T47D (cell line): ENCODE results near the gene MTHFSD.

Source experiments
- DNase-seq, 2 experiments: peaks; one replicate each; pipeline versions ENCODE4 v3.0.0 to v3.0.0-alpha.2; 2011 to 2012; ENCODE audit warnings: low read depth in 1 of 2, low spot score in 1 of 2
- JUND ChIP-seq: IDR thresholded peaks from 2 replicates; pipeline ENCODE4 v1.6.1; 2012; ENCODE audit warnings: low read depth
- in situ Hi-C: cut with HindIII; loops from 2 replicates; pipeline ENCODE4 v1.10.0; 2016; ENCODE audit warnings: low sequenced_read_pairs, low pct_unique_long_range_greater_than_20kb

Gene MTHFSD

DNA sequence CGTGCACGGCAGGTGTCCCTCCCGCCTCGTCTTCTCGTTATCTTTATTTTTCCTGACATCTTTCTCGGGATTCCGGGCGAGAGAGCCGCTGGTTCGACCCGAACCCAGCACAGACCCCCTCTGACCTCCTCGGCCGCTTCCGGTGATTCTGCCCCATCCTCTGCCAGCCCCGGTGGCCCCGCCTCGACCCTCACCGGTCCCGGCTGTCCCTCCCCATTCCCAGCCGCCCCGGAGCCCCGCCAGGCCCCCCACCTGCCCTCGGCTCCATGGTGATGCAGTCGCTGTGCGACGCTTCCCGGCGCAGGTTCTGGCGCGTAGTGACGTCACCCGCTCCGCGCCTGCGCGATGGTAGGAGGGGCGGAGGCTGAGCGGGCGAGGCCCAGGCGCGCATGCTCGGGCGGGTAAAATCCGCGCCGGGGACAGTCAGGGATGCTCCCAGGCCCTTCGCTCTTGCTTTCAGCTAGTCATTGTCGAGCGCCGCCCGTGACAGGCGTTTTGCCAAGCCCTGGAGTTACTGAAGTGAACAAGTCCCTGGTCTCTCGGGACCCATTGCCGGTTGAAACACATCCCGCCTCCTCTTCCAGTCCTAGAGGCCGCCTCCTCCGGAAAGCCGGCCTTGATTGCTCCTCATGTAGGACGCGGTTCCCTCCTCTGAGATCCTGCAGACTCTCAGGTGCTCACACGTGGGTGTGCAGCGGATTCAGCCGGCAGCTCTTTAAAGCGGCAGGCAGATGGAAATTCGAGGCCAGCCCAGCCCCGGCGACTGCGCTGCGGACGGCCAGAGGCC lies at the start of gene MTHFSD:
Gene MTHFSD, minus strand, starts transcription at position 319 of the 787 bp plus-strand sequence. Its CDS starts 51 bp downstream, at position 268.
- in situ Hi-C loops, result no loop called here
- TF ChIP-seq JUND, result no peak
- DNase-seq, result peak; percentile 96 to 98

DNA sequence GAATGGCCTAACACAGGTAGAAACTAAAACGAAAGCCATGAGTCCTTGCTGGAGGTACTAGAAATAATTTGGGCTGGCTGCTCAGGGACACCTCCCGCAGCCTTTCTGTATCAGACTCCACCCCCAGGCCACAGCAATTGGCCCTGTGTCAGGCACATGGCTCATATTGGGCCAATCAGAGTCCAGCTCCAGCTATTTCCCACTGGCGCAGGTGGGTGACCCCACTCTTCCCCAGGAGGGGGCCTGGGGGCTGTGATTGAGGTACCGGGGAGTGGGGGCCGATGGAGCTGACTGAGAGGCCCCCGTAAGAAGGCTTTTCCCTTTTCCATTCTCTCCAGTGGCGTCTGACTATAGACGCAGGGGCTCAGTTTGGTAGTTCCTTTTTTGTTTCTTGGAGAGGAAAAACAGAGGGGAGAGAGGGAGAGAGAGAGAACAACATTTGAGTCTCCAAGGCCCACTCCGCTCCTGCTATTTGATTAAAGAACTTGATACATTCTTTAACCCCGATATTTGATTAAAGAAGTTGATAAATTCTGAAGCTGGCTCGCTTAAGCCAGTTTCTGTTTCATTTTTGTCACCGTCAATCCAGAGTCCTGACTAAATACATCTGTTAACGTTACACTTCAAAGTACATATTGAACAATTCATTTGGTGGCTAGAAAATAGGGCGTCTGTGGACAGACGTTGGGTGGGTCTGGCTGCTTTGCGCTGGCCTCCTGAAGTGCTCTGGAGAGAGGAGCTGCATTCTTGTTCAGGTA lies 49.6 kb upstream of the MTHFSD start:
- peak; percentile 66 to 79 for DNase-seq
- in situ Hi-C loops, result no loop called here
- TF ChIP-seq JUND, result no peak

DNA sequence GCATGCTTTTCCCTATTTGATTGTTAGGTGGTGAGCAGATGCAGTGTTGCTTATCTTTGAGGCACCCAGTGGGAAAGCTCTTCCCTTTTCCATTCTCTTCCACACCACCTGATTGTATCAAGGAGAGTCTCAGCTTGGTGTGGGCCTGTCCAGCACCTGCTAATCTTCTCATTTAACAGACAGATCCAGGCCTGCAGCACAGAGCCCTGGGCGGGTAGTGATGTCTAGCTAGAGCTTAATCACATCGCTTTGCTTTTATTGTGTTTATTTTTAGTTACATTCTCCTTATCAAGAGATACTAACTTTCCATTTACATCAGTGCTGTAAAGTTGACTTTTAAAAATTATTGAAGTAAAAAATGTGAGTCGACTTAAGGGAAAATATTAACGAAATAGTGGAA lies 47.5 kb upstream of the MTHFSD start:
- no peak for TF ChIP-seq JUND
- no peak for DNase-seq
- in situ Hi-C loops, result no loop called here

GRCh38 chr16:86601356-86601755 lies 46.3 kb upstream of the MTHFSD start:
- TF ChIP-seq JUND, result no peak
- in situ Hi-C loops, result no loop called here
- DNase-seq, result no peak

DNA sequence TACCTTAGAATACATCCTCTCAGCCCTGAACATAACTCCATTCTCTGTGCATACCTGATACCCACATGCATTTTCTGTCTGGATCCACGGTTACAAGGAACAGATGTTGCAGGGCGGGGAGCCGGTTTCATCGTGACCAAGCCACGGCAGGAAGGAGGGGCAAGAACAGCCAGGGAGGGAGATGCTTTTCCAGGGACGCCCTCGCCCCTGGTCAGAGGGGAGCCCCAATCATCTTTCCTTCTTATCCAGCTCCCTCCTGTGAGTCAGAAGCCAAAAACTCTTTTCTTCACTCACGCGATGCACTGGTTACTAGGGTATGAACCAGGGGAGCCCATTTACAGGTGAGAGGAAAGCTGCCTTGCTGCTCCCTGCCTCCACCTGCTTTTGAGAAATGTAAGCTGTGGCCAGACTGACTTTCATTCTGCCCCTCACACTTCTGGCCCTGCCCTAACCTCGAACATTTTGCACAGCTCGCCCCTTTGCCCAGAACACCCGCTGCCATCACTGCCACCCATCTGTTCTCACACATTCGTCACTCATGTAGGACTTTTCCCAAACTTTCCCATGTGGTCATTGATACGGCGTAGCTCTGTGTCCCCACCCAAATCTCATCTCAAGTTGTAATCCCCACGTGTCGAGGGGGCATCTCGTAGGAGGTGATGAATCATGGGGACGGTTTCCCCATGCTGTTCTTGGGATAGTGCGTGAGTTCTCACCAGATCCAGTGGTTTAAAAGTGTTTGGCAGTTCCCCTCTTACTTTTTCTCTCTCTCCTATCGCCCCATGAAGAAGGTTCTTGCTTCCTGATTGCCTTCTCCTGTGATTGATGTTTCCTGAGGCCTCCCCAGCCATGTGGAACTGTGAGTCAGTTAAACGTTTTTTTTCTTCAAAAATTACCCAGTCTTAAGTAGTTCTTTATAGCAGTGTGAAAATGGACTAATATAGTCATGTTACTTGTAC lies 43.9 kb upstream of the MTHFSD start:
- in situ Hi-C loops, result no loop called here
- no peak for DNase-seq
- TF ChIP-seq JUND, result no peak

GRCh38 chr16:86597880-86598606 lies 43.0 kb upstream of the MTHFSD start:
- TF ChIP-seq JUND, result no peak
- peak in 1 of 2 experiments; percentile 21 for DNase-seq
- in situ Hi-C loops, result no loop called here

DNA sequence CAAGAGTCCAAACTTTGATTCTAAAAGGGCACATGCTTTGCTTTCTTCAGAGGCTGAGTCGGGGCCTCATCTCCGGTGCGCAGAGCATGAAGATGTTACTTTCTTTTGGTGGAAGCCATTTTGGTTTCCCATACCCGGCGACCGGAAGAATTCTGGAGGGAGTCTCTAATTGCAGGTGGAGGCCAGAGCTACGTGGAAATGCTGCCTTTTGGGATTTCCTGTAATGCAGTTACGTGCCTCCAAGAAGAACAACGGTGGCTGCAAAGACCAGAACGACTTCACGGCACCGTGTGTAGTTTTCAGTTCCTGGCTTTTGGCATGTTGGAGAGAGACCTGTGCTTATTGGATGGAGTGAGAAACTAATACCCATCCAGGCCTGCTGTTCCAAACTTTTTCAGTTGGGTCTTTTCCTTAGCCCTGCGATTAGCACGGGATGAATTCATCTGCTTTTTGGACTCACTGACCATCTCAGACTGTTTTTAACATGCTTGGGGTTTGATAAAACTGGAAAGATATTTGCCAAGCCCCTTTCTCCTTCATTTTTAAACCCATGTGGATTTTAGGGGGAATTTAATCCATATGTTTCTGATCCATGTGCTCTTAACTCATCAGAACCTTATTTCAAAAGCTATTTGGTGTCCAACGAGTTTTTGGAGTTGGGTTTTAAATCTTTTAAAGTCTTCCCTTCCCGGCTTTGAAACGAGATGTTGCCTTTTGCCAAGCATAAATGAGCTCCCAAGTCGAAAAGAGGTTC lies 42.3 kb upstream of the MTHFSD start:
- in situ Hi-C loops, result no loop called here
- TF ChIP-seq JUND, result no peak
- no peak for DNase-seq

GRCh38 chr16:86595983-86596605 lies 41.1 kb upstream of the MTHFSD start:
- DNase-seq, result no peak
- in situ Hi-C loops, result no loop called here
- no peak for TF ChIP-seq JUND

GRCh38 chr16:86594721-86595120 lies 39.7 kb upstream of the MTHFSD start:
- no peak for DNase-seq
- in situ Hi-C loops, result no loop called here
- TF ChIP-seq JUND, result no peak

GRCh38 chr16:86593913-86594620 lies 39.0 kb upstream of the MTHFSD start:
- DNase-seq, result no peak
- in situ Hi-C loops, result no loop called here
- no peak for TF ChIP-seq JUND

DNA sequence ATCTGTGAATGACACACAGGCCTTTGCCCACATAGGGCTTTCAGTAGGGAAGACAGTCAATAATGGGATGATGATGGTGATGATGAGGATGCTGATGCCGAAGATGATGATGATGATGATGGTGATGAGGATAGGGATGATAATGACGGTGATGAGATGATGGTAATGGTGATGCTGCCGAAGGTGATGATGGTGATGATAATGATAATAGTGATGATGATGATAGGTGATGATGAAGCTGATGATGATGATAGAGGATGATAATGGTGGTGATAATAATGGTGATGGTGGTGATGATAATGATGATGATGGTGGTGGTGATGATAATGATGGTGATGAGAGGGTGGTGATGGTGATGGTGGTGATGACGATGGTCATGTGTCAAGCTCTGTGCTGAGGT lies 36.2 kb upstream of the MTHFSD start:
- no peak for TF ChIP-seq JUND
- in situ Hi-C loops, result no loop called here
- DNase-seq, result no peak
